ENCODE results near the gene KLC4. TPM values are rescaled to one million over a fixed set of nuclear protein-coding genes. Genes with fewer than 3 reads are reported as not detected.

The KLC4 gene
- total and polyA plus RNA-seq, 9 of the 15 experiments (the other 6 are each of a cell fraction or from before 2014, with no cell fraction given): 1.7 to 16.2 (median 7.7) TPM

- Histone ChIP-seq H3K9ac (ENCODE audit: insufficient read depth in 1 of 2, low read depth in 2 of 2, low read length in 2 of 2) (peak overlapping the region in 1 of 2 experiments; percentile 39; a peak in 1 of 4 replicates), H3K27me3 (ENCODE audit: control insufficient read depth in 2 of 2, insufficient read depth in 2 of 2, low read length in 2 of 2) (peaks cover 2 to 11% of the 10 kb centered on the region in 2 experiments; a peak in 3 of 5 replicates), H3K4me1 (replicated peaks in 1 of 2; ENCODE audit: control insufficient read depth in 2 of 2, insufficient read depth in 2 of 2, low read length in 2 of 2) (peaks cover 2 to 20% of the 10 kb centered on the region in 2 experiments; a peak in 4 of 5 replicates), H2AFZ (ENCODE audit: low read depth, low read length) (no peak overlapping the region), H3K4me2 (ENCODE audit: insufficient read depth, low read length) (no peak overlapping the region), H3K4me3 (no peak overlapping the region), H3K9me1 (ENCODE audit: control insufficient read depth, insufficient read depth, low read length) (no peaks in the 10 kb centered on the region), H3K27ac (ENCODE audit: extremely low read depth, low read depth, low read length) (no peak overlapping the region), H3K79me2 (ENCODE audit: control insufficient read depth, insufficient read depth, low read length) (no peaks in the 10 kb centered on the region), H3K9me3 (replicated peaks; ENCODE audit: control insufficient read depth, insufficient read depth, low read depth, low read length) (no peaks in the 10 kb centered on the region), H3K36me3 (ENCODE audit: control insufficient read depth, insufficient read depth, low read length) (no peaks in the 10 kb centered on the region), H4K20me1 (replicated peaks; ENCODE audit: control insufficient read depth, insufficient read depth, low read length) (0 out of 2 replicates have a peak, but pooled peaks cover 2% of the 10 kb centered on the region)
- 71% methylated on average over 6 of the region's 6 CpGs for WGBS (ENCODE audit: insufficient coverage, low coverage, missing lambda C conversion rate)
- BruUV-seq (replicated peaks): no TSS peak
- DNase-seq (ENCODE audit: extremely low read depth in 1 of 4, low spot score in 3 of 4) (no peak), ATAC-seq (no peak), FAIRE-seq (no peak)
- TF ChIP-seq ZNF57 (CRISPR knock-in tag; IDR thresholded peaks at IDR 0.05) (no peak), MYBL2 (IDR thresholded peaks at IDR 0.05; ENCODE audit: low read depth) (no peak), MYBL2 (CRISPR knock-in tag; IDR thresholded peaks at IDR 0.05; ENCODE audit: borderline replicate concordance) (no peak), ZNF212 (CRISPR knock-in tag; IDR thresholded peaks at IDR 0.05) (no peak), ZNF263 (CRISPR knock-in tag; IDR thresholded peaks at IDR 0.05; ENCODE audit: borderline replicate concordance) (no peak), RERE (CRISPR knock-in tag; IDR thresholded peaks at IDR 0.05; ENCODE audit: borderline replicate concordance) (no peak), CREBBP (IDR thresholded peaks at IDR 0.05; ENCODE audit: low read depth, low read length) (no peak), ZNF133 (CRISPR knock-in tag; IDR thresholded peaks at IDR 0.05) (no peak), POLR2A (conservative IDR thresholded peaks at IDR 0.05) (no peak), ZNF143 (CRISPR knock-in tag; IDR thresholded peaks at IDR 0.05) (no peak), ZFPM2 (CRISPR knock-in tag; IDR thresholded peaks at IDR 0.05) (no peak), COPS2 (conservative IDR thresholded peaks at IDR 0.05) (no peak), ZNF717 (CRISPR knock-in tag; IDR thresholded peaks at IDR 0.05) (no peak), ZNF134 (CRISPR knock-in tag; conservative IDR thresholded peaks at IDR 0.05) (no peak), TAF7 (tag; IDR thresholded peaks at IDR 0.05) (no peak), SUPT5H (IDR thresholded peaks at IDR 0.05) (no peak), ZNF197 (CRISPR knock-in tag; IDR thresholded peaks at IDR 0.05; ENCODE audit: low read depth) (no peak), ZNF224 (CRISPR knock-in tag; IDR thresholded peaks at IDR 0.05) (no peak), XRCC4 (IDR thresholded peaks at IDR 0.05; ENCODE audit: extremely low read depth, insufficient read depth, insufficient read length) (no peak), PHF21A (IDR thresholded peaks at IDR 0.05; ENCODE audit: borderline replicate concordance, low read depth) (no peak), RFX5 (IDR thresholded peaks at IDR 0.05; ENCODE audit: low read depth, low read length) (no peak)
- intact Hi-C loops (cut with micrococcal nuclease): no loop called here
- ChIA-PET POLR2A (interaction anchor here (0.8 to 1.1 kb wide), 3 partner anchors 19 to 95 kb away, joined by 3 read pairs; partner anchors contain the start of genes KLC4 and MRPL2), CTCF (ENCODE audit: low intra/inter-chr PET ratio) (no interaction called here)
- in situ Hi-C loops (cut with MboI): no loop called here
These were observed 18.6 kb downstream of the KLC4 start for GRCh38 chr6:43077981-43078511.
